OCI-LY1 (cell line): ENCODE measurements around the gene CDH6.

Experiments used
- H2AFZ ChIP-seq: fragments of 200-600 bp; sonication (generic), shearing (Covaris generic); 2 replicates; pipeline ENCODE4 v1.6.0; 2014; ENCODE audit warnings: antibody characterized with exemption, mild to moderate bottlenecking, low read length
- H3F3A ChIP-seq: fragments of 200-600 bp; sonication (generic), shearing (Covaris generic); 2 replicates; pipeline ENCODE4 v1.6.0; 2014; ENCODE audit warnings: mild to moderate bottlenecking, antibody characterized with exemption, low read length, moderate library complexity; ENCODE audit not compliant: insufficient read depth
- H3K27ac ChIP-seq: fragments of 200-600 bp; sonication (generic); 2 replicates; pipeline ENCODE4 v1.5.1; 2014; ENCODE audit warnings: low read length, mixed run types, mild to moderate bottlenecking, low read depth; ENCODE audit not compliant: poor library complexity, severe bottlenecking
- H3K27me3 ChIP-seq: fragments of 200-600 bp; sonication (generic); 2 replicates; pipeline ENCODE4 v1.6.0; 2014; ENCODE audit warnings: antibody characterized with exemption, mild to moderate bottlenecking, low read length, moderate library complexity; ENCODE audit not compliant: insufficient read depth
- H3K36me3 ChIP-seq: fragments of 200-600 bp; sonication (generic); 2 replicates; pipeline ENCODE4 v1.6.1; 2014; ENCODE audit warnings: mild to moderate bottlenecking, antibody characterized with exemption, low read length, moderate library complexity, mixed read lengths; ENCODE audit not compliant: insufficient read depth
- H3K4me1 ChIP-seq: fragments of 200-600 bp; sonication (generic); 2 replicates; pipeline ENCODE4 v1.5.1; 2014; ENCODE audit warnings: mild to moderate bottlenecking, low read length, moderate library complexity; ENCODE audit not compliant: insufficient read depth, severe bottlenecking
- H3K4me2 ChIP-seq: fragments of 200-600 bp; sonication (generic), shearing (Covaris generic); 2 replicates; pipeline ENCODE4 v1.6.1; 2014; ENCODE audit warnings: low read length
- H3K4me3 ChIP-seq: fragments of 200-600 bp; sonication (generic); 2 replicates; pipeline ENCODE4 v1.5.1; 2014; ENCODE audit warnings: low read length, low read depth, mild to moderate bottlenecking, mixed read lengths; ENCODE audit not compliant: poor library complexity, severe bottlenecking
- H3K79me2 ChIP-seq: fragments of 200-600 bp; shearing (Covaris generic); 2 replicates; pipeline ENCODE4 v1.6.1; 2016; ENCODE audit warnings: mixed run types, low read length, mixed read lengths; ENCODE audit not compliant: insufficient read depth
- H3K9ac ChIP-seq: fragments of 200-600 bp; sonication (generic), shearing (Covaris generic); 2 replicates; pipeline ENCODE4 v1.6.1; 2014; ENCODE audit warnings: mild to moderate bottlenecking, low read length, mixed read lengths
- H3K9me2 ChIP-seq: fragments of 200-600 bp; sonication (generic), shearing (Covaris generic); 2 replicates; pipeline ENCODE4 v1.6.1; 2014; ENCODE audit warnings: low read depth, mild to moderate bottlenecking, low read length, mixed read lengths
- H3K9me3 ChIP-seq: fragments of 200-600 bp; shearing (Covaris generic); 2 replicates; pipeline ENCODE4 v1.6.1; 2014; ENCODE audit warnings: low read length, mixed read lengths
- H4K20me1 ChIP-seq: fragments of 200-600 bp; sonication (generic), shearing (Covaris generic); 2 replicates; pipeline ENCODE4 v1.6.0; 2016; ENCODE audit warnings: mild to moderate bottlenecking, low read length; ENCODE audit not compliant: insufficient read depth
- CTCF ChIP-seq: fragments of 200-600 bp; sonication (generic), shearing (Covaris generic); IDR thresholded peaks from 2 replicates; pipeline ENCODE4 v1.5.1; 2017; ENCODE audit warnings: mild to moderate bottlenecking, antibody characterized with exemption, low read length, moderate library complexity, mixed read lengths
- EZH2 ChIP-seq: fragments of 200-600 bp; sonication (generic), shearing (Covaris generic); IDR thresholded peaks from 2 replicates; pipeline ENCODE4 v1.8.0; 2017; ENCODE audit warnings: borderline replicate concordance, mixed run types, mild to moderate bottlenecking, antibody characterized with exemption, low read length, moderate library complexity, mixed read lengths

Gene CDH6

GRCh38 chr5:31193591-31194467 lies at the start of gene CDH6:
Gene CDH6, plus strand, starts transcription at chr5:31193686. Its CDS starts 73,788 bp downstream, at chr5:31267474.
- no peak within 1 kb of the TSS for H2AFZ ChIP-seq
- no peaks in the 10 kb centered on the region for H3K27me3 ChIP-seq
- no peaks in the 10 kb centered on the region for H3F3A ChIP-seq
- no peak within 1 kb of the TSS for H3K4me3 ChIP-seq
- H3K79me2 ChIP-seq: no peaks in the 10 kb centered on the region
- H3K4me1 ChIP-seq: no peaks in the 10 kb centered on the region
- no peaks in the 10 kb centered on the region for H3K9me2 ChIP-seq
- H4K20me1 ChIP-seq: no peaks in the 10 kb centered on the region
- no peaks in the 10 kb centered on the region for H3K36me3 ChIP-seq
- no peak within 1 kb of the TSS for H3K9ac ChIP-seq
- H3K27ac ChIP-seq: no peak within 1 kb of the TSS
- TF ChIP-seq CTCF (no peak), EZH2 (no peak)
- H3K4me2 ChIP-seq: no peak within 1 kb of the TSS
- H3K9me3 ChIP-seq: no peaks in the 10 kb centered on the region

- no peak overlapping the region for H3K4me3 ChIP-seq
- no peaks in the 10 kb centered on the region for H3F3A ChIP-seq
- no peak overlapping the region for H2AFZ ChIP-seq
- no peak for TF ChIP-seq EZH2
- TF ChIP-seq CTCF: no peak
- no peaks in the 10 kb centered on the region for H3K27me3 ChIP-seq
- no peaks in the 10 kb centered on the region for H4K20me1 ChIP-seq
- no peaks in the 10 kb centered on the region for H3K79me2 ChIP-seq
- H3K4me1 ChIP-seq: no peaks in the 10 kb centered on the region
- no peak overlapping the region for H3K27ac ChIP-seq
- no peak overlapping the region for H3K4me2 ChIP-seq
- H3K36me3 ChIP-seq: no peaks in the 10 kb centered on the region
- H3K9me2 ChIP-seq: no peaks in the 10 kb centered on the region
- no peaks in the 10 kb centered on the region for H3K9me3 ChIP-seq
- no peak overlapping the region for H3K9ac ChIP-seq
These were observed 49.1 kb upstream of the CDH6 start for GRCh38 chr5:31144364-31144763.

GRCh38 chr5:31148959-31149475 lies 44.5 kb upstream of the CDH6 start:
- Histone ChIP-seq H4K20me1 (no peaks in the 10 kb centered on the region), H3K79me2 (no peaks in the 10 kb centered on the region), H3F3A (no peaks in the 10 kb centered on the region), H3K27me3 (no peaks in the 10 kb centered on the region), H3K4me3 (no peak overlapping the region), H3K27ac (no peak overlapping the region), H3K4me1 (no peaks in the 10 kb centered on the region), H3K4me2 (no peak overlapping the region), H3K36me3 (no peaks in the 10 kb centered on the region), H3K9me3 (no peaks in the 10 kb centered on the region), H2AFZ (no peak overlapping the region), H3K9ac (no peak overlapping the region), H3K9me2 (no peaks in the 10 kb centered on the region)
- no peak for TF ChIP-seq EZH2
- TF ChIP-seq CTCF: no peak
